GM12801 (cell line): ENCODE data around the gene NSUN7.

Source experiments
- CTCF ChIP-seq: IDR thresholded peaks from one replicate; pipeline ENCODE4 v1.5.1; 2011; ENCODE audit warnings: control low read depth; ENCODE audit not compliant: insufficient read length; ENCODE audit errors: extremely low read depth

The NSUN7 gene

GRCh38 chr4:40850496-40850895 lies 100.7 kb downstream of the NSUN7 start:
- TF ChIP-seq CTCF, result no peak

GRCh38 chr4:40856277-40856839 lies 106.6 kb downstream of the NSUN7 start:
- no peak for TF ChIP-seq CTCF

- no peak for TF ChIP-seq CTCF
These were observed 107.1 kb downstream of the NSUN7 start for GRCh38 chr4:40856840-40857362.

GRCh38 chr4:40857956-40858355 lies 108.2 kb downstream of the NSUN7 start:
- TF ChIP-seq CTCF, result no peak

GRCh38 chr4:40858962-40859361 lies 109.2 kb downstream of the NSUN7 start:
- TF ChIP-seq CTCF, result no peak
